Measurements from ENCODE around the gene ZBTB16.

The ZBTB16 gene

GRCh38 chr11:114254571-114255146 lies 195.1 kb downstream of the ZBTB16 start:
- Histone ChIP-seq H3K27ac (peak overlapping the region in 1 of 2 donors; percentile 39), H3K4me3 (no peak overlapping the region)
- no peak for DNase-seq (ENCODE audit: low spot score)
- TF ChIP-seq, protein P1, sequence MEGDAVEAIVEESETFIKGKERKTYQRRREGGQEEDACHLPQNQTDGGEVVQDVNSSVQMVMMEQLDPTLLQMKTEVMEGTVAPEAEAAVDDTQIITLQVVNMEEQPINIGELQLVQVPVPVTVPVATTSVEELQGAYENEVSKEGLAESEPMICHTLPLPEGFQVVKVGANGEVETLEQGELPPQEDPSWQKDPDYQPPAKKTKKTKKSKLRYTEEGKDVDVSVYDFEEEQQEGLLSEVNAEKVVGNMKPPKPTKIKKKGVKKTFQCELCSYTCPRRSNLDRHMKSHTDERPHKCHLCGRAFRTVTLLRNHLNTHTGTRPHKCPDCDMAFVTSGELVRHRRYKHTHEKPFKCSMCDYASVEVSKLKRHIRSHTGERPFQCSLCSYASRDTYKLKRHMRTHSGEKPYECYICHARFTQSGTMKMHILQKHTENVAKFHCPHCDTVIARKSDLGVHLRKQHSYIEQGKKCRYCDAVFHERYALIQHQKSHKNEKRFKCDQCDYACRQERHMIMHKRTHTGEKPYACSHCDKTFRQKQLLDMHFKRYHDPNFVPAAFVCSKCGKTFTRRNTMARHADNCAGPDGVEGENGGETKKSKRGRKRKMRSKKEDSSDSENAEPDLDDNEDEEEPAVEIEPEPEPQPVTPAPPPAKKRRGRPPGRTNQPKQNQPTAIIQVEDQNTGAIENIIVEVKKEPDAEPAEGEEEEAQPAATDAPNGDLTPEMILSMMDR (IDR thresholded peaks at IDR 0.05): no peak

DNA sequence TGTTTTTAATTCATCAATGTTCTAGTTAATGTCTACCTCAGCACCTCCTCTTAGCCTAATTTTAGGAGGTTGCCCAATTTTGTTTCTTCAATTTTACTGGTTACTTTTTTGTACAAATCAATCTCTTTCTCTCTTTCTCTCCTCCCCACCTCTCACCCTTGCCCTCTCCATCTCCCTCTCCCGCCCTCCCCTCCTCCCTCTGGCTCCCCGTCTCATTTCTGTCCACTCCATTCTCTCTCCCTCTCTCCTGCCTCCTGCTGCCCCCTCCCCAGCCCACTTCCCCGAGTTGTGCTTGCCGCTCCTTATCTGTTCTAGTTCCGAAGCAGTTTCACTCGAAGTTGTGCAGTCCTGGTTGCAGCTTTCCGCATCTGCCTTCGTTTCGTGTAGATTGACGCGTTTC lies 195.8 kb downstream of the ZBTB16 start:
- DNase-seq (ENCODE audit: low spot score): no peak
- Histone ChIP-seq H3K27ac (peak overlapping the region in 1 of 2 donors; percentile 21), H3K4me3 (no peak overlapping the region)
- TF ChIP-seq, protein P1 (IDR thresholded peaks at IDR 0.05): no peak

DNA sequence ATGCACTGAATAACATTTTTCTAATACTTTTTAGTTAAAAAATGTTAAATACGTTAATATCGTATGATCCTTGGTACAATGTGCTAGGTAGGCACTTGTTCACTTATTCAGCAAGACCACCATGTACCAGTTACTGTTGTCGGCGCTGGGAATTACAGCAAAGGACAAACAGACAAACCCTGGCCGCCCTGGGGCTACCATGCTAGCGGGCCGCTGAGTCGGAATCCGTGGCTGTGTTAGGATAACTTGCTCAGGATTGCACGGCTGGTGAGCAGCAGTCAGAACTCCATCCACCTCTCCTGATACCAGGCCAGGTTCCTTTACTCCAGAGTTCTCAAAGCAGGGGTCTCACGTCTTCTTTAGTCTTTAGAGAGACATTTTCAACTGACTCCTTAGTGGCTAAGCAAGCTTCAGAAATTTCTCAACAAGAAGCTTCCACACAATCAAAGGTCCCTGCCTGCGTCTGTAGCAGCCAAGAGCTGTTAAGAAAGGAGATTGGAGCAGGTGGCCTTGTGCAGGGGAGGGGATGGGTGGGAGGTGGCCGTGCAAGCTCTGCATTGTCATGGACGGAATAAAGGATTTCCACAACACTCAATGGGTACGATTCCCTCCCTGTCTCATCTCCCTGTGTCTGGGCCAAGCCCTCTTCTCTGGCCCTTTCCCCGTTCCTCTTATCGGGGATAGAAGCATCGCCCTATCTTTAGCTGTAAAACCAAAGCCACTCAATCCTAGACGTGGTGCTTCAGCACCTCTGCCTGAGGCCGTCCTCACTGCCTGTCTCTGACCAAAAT lies 196.9 kb downstream of the ZBTB16 start:
- DNase-seq (ENCODE audit: low spot score): no peak
- Histone ChIP-seq H3K4me3 (peak overlapping the region; percentile 35), H3K27ac (peak overlapping the region; percentile 78 to 89)
- TF ChIP-seq, protein P1 (IDR thresholded peaks at IDR 0.05): no peak

DNA sequence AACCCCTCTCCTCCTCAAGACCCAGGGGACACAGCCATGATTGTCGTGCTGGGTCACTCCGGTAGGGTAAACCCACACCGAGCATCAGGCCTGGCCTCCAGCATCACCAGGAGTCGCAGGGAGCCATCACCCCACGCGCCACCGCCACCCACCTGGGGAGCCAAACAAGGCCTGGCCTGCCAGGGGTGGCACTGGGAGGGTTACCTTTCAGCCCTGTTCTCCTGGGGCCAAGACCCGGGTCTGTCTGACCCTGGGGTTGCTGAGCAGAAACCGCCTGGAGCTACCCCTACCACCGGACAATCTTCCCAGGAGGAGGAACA lies 197.4 kb downstream of the ZBTB16 start:
- TF ChIP-seq, protein P1 (IDR thresholded peaks at IDR 0.05): no peak
- Histone ChIP-seq H3K27ac (peak overlapping the region; percentile 78 to 89), H3K4me3 (peak overlapping the region; percentile 35)
- DNase-seq (ENCODE audit: low spot score): no peak

GRCh38 chr11:114257621-114258558 lies 198.4 kb downstream of the ZBTB16 start:
- peak overlapping the region; percentile 53 for H3K4me3 ChIP-seq
- peak; percentile 85 for DNase-seq (ENCODE audit: low spot score)
- H3K27ac ChIP-seq: peak overlapping the region; percentile 78 to 89
- TF ChIP-seq, protein P1 (IDR thresholded peaks at IDR 0.05): no peak

DNA sequence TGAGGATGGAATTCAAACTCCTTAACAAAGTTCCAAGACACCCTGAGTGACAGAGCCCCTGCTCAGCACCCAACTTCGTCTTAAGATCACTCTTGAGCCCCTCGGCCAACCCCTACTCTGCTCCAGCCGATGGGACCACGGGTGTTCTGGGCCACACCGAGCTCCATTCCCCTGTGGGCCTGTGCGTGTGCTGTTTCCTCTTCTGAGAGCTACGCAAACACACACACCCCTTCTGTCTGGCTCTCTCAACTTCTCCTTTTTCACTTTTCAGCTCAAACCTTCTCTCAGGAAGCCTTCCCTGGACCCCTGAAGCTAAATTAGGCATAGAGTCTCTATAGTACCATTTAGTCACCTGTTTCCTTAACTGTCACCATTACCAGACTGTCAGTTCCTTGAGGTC lies 199.2 kb downstream of the ZBTB16 start:
- Histone ChIP-seq H3K4me3 (peak overlapping the region; percentile 53), H3K27ac (peak overlapping the region; percentile 78 to 89)
- TF ChIP-seq, protein P1 (IDR thresholded peaks at IDR 0.05): no peak
- DNase-seq (ENCODE audit: low spot score): no peak
